ENCODE results near the gene KIF16B.

Gene KIF16B

DNA sequence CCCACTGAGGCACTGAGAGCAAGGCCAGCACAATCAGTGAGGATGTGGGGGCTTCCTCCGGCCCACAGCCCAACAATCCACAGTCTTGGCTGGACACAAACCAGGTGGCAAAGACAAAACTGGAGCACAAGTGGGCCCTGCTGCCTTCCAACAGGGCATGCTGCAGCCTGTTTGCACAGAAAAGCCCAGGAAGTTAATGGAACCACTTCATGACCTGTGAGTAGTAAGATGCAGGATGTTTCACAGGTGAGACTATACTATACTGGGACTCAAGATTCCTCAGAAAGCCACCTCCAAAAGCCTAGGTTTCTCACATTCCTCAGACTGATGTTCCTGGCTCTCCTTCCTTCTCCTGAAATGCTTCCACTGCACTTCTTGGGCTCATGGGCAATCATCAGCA lies 235.5 kb downstream of the KIF16B start:
- H3K36me3 ChIP-seq (ENCODE audit: control insufficient read depth in 2 of 2, insufficient read depth in 1 of 2, low read length in 2 of 2), result peaks cover 0 to 13% of the 10 kb centered on the region in 2 experiments; a peak in 1 of 3 replicates
- ChIA-PET CTCF (no interaction called here), POLR2A (no interaction called here)
- no peaks in the 10 kb centered on the region for H3K4me1 ChIP-seq (ENCODE audit: control insufficient read depth, insufficient read depth, low read length)
- TF ChIP-seq ZFHX2 (tag by site-specific recombination; conservative IDR thresholded peaks at IDR 0.05), result no peak
- TF ChIP-seq ZNF24 (tag by site-specific recombination; IDR thresholded peaks at IDR 0.05), result no peak
- TF ChIP-seq ZNF792 (tag by site-specific recombination; IDR thresholded peaks at IDR 0.05), result no peak
- no peak for TF ChIP-seq TRIM28 (IDR thresholded peaks at IDR 0.05; ENCODE audit: borderline replicate concordance, low read length)
- TF ChIP-seq REPIN1 (tag by site-specific recombination; IDR thresholded peaks at IDR 0.05; ENCODE audit: low read depth), result no peak
- no peak for TF ChIP-seq ZNF548 (tag by site-specific recombination; IDR thresholded peaks at IDR 0.05)
- TF ChIP-seq, protein P1, sequence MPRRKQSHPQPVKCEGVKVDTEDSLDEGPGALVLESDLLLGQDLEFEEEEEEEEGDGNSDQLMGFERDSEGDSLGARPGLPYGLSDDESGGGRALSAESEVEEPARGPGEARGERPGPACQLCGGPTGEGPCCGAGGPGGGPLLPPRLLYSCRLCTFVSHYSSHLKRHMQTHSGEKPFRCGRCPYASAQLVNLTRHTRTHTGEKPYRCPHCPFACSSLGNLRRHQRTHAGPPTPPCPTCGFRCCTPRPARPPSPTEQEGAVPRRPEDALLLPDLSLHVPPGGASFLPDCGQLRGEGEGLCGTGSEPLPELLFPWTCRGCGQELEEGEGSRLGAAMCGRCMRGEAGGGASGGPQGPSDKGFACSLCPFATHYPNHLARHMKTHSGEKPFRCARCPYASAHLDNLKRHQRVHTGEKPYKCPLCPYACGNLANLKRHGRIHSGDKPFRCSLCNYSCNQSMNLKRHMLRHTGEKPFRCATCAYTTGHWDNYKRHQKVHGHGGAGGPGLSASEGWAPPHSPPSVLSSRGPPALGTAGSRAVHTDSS (tag by site-specific recombination; IDR thresholded peaks at IDR 0.05), result no peak
- no peak for TF ChIP-seq MYNN (tag by site-specific recombination; IDR thresholded peaks at IDR 0.05; ENCODE audit: borderline replicate concordance)
- TF ChIP-seq, protein P2, sequence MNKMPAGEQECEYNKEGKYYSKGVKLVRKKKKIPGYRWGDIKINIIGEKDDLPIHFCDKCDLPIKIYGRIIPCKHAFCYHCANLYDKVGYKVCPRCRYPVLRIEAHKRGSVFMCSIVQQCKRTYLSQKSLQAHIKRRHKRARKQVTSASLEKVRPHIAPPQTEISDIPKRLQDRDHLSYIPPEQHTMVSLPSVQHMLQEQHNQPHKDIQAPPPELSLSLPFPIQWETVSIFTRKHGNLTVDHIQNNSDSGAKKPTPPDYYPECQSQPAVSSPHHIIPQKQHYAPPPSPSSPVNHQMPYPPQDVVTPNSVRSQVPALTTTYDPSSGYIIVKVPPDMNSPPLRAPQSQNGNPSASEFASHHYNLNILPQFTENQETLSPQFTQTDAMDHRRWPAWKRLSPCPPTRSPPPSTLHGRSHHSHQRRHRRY (tag by site-specific recombination; IDR thresholded peaks at IDR 0.05), result no peak
- TF ChIP-seq YY2 (tag by site-specific recombination; IDR thresholded peaks at IDR 0.05), result no peak
- no peak for TF ChIP-seq ZNF19 (tag by site-specific recombination; IDR thresholded peaks at IDR 0.05; ENCODE audit: low read depth)
- H3K27ac ChIP-seq (ENCODE audit: extremely low read depth, low read depth, low read length), result no peak overlapping the region
- H3K4me3 ChIP-seq (ENCODE audit: low read depth, low read length), result no peak overlapping the region
- H3K9me3 ChIP-seq (ENCODE audit: control insufficient read depth, insufficient read depth, low read depth, low read length), result no peaks in the 10 kb centered on the region

DNA sequence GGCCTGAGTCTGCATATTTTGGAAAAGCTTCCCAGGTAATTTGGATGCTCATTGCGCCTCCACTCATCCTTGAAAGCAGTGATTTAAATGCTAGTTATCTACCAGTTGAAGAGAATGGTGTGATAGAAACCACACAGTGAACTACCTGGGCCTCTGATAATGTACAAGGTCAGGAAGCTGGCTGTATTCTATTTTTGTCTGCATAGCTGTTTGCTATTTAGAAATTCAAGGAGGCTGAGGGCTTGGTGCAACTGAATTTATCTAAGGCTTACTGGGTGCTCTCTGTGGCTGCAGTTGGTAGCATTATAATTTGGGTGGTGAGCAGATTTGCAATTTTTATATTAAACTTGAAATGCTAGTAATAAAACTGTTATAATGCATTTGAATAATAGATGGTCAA lies 245.6 kb downstream of the KIF16B start:
- ChIA-PET POLR2A (no interaction called here), CTCF (interaction anchor here (0.6 kb wide), 1 partner anchor 494 kb away, joined by 4 read pairs; no protein-coding TSS in a partner anchor)
- TF ChIP-seq ZNF529 (tag by site-specific recombination; IDR thresholded peaks at IDR 0.05; ENCODE audit: insufficient replicate concordance) (no peak), ZNF121 (tag by site-specific recombination; IDR thresholded peaks at IDR 0.05) (no peak), ZNF311 (tag by site-specific recombination; IDR thresholded peaks at IDR 0.05; ENCODE audit: borderline replicate concordance) (no peak), TCF7L2 (IDR thresholded peaks at IDR 0.05; ENCODE audit: borderline replicate concordance, low read depth, low read length) (no peak), ZNF426 (tag by site-specific recombination; IDR thresholded peaks at IDR 0.05) (no peak), ZNF354C (tag by site-specific recombination; IDR thresholded peaks at IDR 0.05; ENCODE audit: borderline replicate concordance, low read depth) (no peak), ZNF239 (tag by site-specific recombination; IDR thresholded peaks at IDR 0.05) (no peak), ZNF302 (tag by site-specific recombination; IDR thresholded peaks at IDR 0.05; ENCODE audit: low read depth) (no peak), ZNF701 (tag by site-specific recombination; IDR thresholded peaks at IDR 0.05) (no peak), KLF7 (tag by site-specific recombination; IDR thresholded peaks at IDR 0.05; ENCODE audit: borderline replicate concordance) (no peak), IKZF3 (tag by site-specific recombination; IDR thresholded peaks at IDR 0.05) (no peak)
- TF ChIP-seq, protein P3, sequence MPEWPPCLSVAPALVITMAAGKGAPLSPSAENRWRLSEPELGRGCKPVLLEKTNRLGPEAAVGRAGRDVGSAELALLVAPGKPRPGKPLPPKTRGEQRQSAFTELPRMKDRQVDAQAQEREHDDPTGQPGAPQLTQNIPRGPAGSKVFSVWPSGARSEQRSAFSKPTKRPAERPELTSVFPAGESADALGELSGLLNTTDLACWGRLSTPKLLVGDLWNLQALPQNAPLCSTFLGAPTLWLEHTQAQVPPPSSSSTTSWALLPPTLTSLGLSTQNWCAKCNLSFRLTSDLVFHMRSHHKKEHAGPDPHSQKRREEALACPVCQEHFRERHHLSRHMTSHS (tag by site-specific recombination; IDR thresholded peaks at IDR 0.05), result no peak
- Histone ChIP-seq H3K27ac (ENCODE audit: extremely low read depth, low read depth, low read length) (no peak overlapping the region), H3K4me1 (ENCODE audit: control insufficient read depth, insufficient read depth, low read length) (no peaks in the 10 kb centered on the region), H3K4me3 (ENCODE audit: low read depth, low read length) (no peak overlapping the region), H3K36me3 (ENCODE audit: control insufficient read depth in 2 of 2, insufficient read depth in 1 of 2, low read length in 2 of 2) (no peaks in the 10 kb centered on the region), H3K9me3 (ENCODE audit: control insufficient read depth, insufficient read depth, low read depth, low read length) (no peaks in the 10 kb centered on the region)

Measured in HEK293 (cell line).